Lung microvascular endothelial cell (primary cell): ENCODE measurements around the gene GNG7. TPM values are rescaled to one million over a fixed set of nuclear protein-coding genes. Genes with fewer than 3 reads are reported as not detected.

Experiments used
- DNase-seq, 2 donors: peaks; one replicate each; pipeline versions ENCODE4 v3.0.0 to v3.0.0-alpha.2; 2010; ENCODE audit warnings: low read depth in 2 of 2
- total RNA-seq: library from RNA; depleted of rRNA; stranded (reverse); fragments of >200 nt; gene quantifications from 2 replicates; pipeline ENCODE4 v1.2.1, GENCODE V29; 2014

The GNG7 gene
- total RNA-seq, 1 donor from 2014 or later: 1.2 TPM

GRCh38 chr19:2726904-2727639 lies 24.6 kb upstream of the GNG7 start:
- DNase-seq: no peak

- DNase-seq: no peak
Observed at GRCh38 chr19:2726160-2726855, 23.8 kb upstream of the GNG7 start.

GRCh38 chr19:2724148-2724557 lies 21.7 kb upstream of the GNG7 start:
- no peak for DNase-seq

- DNase-seq: no peak
Observed at GRCh38 chr19:2723747-2724146, 21.3 kb upstream of the GNG7 start.

GRCh38 chr19:2723345-2723715 lies 20.8 kb upstream of the GNG7 start:
- no peak for DNase-seq

GRCh38 chr19:2722541-2723344 lies 20.2 kb upstream of the GNG7 start:
- peak; percentile 53 to 56 for DNase-seq

- DNase-seq: no peak
Observed at GRCh38 chr19:2721570-2722540, 19.4 kb upstream of the GNG7 start.

- DNase-seq: no peak
Observed at GRCh38 chr19:2720777-2721569, 18.5 kb upstream of the GNG7 start, which contains the start of gene DIRAS1. TSS of gene DIRAS1 (minus strand) at chr19:2721372. CDS start at chr19:2717806, 3,566 bp downstream.

- DNase-seq: no peak
Observed at GRCh38 chr19:2719920-2720776, 17.7 kb upstream of the GNG7 start.

- no peak for DNase-seq
Observed at GRCh38 chr19:2719232-2719735, 16.8 kb upstream of the GNG7 start.

- no peak for DNase-seq
Observed at GRCh38 chr19:2717638-2718541, 15.4 kb upstream of the GNG7 start.

- no peak for DNase-seq
Observed at GRCh38 chr19:2716722-2717637, 14.5 kb upstream of the GNG7 start.

GRCh38 chr19:2716275-2716650 lies 13.8 kb upstream of the GNG7 start:
- DNase-seq: no peak

GRCh38 chr19:2715470-2716274 lies 13.2 kb upstream of the GNG7 start:
- no peak for DNase-seq

GRCh38 chr19:2714531-2715269 lies 12.2 kb upstream of the GNG7 start:
- no peak for DNase-seq
